Kidney capillary endothelial cell (primary cell): ENCODE data around the gene ADCK1.
A peak's percentile ranks its signal among the peaks of the same experiment; 100 is the strongest.
"Not testable (repeated sequence)": the region's sequence is repeated elsewhere in the genome, so short reads cannot be mapped to it uniquely, and the experiment has no call there.

Source experiments
- DNase-seq: peaks from one replicate; pipeline ENCODE4 v3.0.0-alpha.2; 2018; ENCODE audit warnings: low spot score

Gene ADCK1

DNA sequence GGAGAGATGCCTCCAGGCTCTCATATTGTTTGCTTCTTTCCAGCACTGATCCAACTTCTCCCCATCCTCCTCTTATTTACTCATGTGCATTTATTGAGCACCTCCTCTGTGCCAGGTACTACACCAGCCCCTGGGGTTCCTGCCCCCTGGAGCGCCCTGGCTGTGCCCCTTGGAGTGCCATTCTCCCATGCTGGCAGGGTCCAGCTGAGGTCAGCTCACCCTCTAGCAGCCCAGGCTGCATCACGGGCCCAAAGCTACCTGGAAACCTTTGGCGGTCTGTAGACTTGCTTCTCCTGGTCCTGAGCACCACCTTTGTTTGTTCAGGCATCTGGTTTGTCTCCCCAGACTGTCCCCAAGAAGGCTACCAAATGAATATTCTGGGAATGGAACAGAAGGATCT lies 67.0 kb downstream of the ADCK1 start:
- no peak for DNase-seq

DNA sequence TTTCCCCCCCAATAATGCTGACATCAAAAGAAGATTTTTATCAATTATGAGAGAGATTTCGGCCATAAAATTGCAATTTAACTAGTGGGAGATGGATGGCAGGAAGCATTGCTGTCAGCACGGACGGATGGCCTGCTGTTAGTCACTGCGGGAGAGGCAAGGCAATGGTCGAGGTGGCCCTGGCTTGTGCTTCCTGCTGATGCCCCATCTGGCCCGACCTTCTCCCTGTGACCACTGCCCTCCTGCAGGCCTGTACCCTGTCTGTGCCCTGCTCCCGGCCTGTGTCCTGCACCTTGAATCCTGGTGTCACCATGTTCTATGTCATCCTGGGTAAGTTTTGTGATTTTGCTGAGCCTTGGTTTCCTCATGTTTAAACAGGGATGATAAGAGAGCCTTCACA lies 67.6 kb downstream of the ADCK1 start:
- DNase-seq, result no peak

DNA sequence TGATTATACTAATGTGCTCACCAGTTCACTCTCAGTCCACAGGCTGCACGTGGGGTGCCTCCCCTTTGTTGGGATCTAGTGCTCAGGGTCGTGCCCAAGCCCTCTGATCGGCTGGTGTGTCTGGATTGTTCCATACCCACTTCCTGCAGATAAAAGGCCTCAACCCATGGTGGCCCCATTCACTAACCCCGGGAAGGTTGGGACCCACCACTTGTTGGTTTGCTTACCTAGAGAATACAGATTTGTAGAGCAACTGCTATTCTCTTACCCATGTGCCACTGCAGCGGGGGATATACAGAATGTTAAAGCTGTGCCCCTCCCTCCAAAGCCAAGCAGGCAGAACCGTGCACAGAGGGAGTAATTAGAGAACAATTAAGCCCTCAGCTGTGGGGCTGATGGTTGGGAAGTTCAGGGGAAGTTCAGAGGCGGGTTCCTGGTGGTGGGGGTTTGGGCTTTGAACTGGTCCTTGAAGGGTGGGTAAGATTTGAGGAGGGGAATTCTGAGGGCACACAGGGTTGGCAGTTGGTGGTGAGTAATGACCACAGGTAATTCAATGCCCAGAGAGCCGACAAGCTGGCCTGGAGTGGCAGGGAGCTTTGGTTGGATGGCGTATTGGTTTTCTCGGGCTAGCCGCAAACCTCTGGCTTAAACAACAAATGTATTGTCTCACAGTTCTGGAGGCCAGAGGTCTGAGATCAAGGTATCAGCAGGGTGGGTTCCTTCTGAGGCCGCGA lies 68.8 kb downstream of the ADCK1 start:
- no peak for DNase-seq

DNA sequence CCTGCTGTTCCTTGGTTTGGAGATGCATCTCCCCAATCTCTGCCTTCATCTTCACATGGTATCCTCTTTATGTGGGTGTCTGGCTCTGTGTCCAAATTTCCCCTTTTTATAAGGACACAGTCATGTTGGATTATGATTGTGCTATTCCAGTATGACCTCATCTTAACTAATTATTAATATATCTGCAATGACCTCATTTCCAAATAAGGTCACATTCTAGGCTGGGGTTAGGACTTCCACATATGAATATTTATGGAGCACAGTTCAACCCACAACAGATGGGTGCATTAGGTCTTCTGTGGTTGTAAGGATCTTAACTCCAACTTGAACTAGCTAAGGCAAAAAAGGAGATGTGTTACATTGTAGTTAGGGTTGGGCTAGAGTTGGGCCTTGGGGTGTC lies 69.4 kb downstream of the ADCK1 start:
- no peak for DNase-seq

DNA sequence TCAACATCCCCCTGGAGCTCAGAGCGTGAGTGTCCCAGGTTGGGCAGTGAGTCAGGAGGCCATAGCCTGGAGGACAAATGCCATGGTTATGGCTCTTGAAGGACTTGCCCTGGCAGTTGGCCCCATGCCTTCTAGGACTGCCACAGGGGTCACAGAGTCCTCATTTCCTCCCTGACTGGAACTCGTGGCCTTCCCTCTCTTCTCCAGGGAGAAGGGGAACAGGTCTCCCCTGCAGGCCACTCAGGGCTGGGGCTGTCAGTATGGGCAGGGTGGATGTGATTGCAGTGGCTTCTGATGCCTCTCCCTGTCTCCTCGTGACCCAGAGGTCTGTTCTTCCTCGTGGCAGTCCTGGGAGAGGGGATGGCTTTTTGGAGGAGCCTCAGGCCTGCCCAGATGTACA lies 70.7 kb downstream of the ADCK1 start:
- no peak for DNase-seq

DNA sequence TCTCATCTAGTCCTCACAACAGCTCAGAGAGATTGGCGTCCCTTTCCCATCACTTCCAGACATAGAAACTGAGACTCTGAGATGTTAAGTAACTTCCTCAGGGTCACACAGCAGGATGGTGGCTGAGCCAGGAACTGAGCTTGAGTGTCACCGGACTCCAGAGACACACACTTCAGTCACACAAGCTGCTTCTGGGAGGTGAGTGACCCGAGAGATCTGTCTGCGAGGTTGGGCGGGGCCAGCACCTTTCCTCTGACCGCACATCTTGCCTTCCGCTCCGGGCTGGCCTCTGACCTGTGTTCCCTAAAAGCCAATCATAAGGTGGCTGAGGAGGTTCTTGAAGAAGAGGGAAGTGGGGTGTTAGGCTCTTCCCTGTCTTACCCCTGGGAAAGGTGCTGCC lies 72.2 kb downstream of the ADCK1 start:
- no peak for DNase-seq

DNA sequence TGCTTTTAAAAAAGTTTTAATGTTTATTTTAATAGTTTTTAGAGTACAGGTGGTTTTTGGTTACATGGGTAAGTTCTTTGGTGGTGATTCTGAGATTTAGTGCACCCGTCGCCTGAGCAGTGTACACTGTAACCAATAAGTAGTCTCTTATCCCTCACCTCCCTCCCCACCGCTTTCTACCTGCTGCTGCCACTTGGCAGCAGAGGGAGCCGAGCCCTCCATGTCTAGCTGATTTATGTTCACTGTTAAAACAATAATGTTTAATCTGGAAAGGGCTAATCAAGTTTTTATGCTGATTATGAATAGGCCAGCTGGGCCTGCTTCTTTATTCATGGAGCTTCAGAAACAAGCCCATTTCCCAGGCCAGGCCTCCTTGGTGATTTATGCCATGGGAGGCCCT lies 73.1 kb downstream of the ADCK1 start:
- no peak for DNase-seq

DNA sequence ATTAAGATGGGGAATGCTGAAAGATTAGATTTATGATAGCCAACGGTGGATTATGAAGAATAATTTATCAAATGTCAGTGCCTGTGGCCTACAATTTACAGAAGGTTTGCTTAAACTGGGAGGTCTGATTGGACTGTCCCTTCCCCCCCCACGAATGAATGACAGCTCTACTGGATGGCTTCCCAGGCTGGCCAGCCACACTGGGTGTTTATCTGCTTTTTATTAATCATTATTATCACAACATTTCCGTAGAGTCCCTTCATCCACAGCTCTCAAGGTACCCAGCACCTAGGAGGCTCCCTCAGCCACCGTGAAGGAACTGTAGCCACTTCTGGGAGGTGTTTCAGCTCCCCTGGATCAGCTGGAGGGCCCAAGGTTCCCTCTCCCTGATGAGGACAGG lies 78.9 kb downstream of the ADCK1 start:
- no peak for DNase-seq

DNA sequence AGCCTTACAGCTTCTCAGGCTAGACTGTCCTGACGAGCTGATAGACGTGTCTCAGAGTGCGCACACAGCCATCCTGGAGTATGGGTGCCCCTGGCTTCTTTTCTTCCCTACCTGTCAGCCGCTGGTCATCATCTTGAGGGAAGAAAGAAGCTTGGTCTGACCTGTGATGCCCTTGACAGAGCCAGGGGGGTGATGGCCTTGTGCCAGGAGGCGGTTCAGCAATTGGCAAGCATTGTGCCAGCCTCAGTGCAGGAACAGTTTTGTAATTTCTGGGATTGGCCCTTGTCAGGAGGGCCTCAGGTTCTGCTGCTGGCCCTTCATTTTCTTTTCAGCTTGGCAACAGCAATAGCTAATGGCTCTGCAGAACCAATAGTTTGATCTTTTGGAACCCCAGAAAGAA lies 80.1 kb downstream of the ADCK1 start:
- DNase-seq, result no peak

DNA sequence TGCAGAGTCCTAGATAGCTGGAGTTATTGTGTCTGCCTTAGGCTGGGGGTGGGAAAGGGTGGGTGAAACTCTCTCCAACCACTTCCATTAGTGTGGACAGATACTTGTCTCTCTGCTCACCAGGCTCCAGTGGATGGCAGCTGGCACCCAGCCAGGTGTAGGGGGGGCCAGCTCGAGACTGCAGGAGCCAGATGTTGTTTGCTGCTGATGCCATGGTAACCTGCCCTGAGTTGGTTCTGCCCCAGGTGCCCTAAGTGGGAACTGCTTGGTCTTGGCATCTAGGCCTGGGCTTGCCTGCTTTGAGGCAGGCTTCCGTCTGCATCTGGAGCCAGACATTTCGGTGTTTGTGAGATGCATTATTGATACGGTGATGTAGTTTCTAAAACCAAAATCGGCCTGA lies 82.2 kb downstream of the ADCK1 start:
- no peak for DNase-seq

DNA sequence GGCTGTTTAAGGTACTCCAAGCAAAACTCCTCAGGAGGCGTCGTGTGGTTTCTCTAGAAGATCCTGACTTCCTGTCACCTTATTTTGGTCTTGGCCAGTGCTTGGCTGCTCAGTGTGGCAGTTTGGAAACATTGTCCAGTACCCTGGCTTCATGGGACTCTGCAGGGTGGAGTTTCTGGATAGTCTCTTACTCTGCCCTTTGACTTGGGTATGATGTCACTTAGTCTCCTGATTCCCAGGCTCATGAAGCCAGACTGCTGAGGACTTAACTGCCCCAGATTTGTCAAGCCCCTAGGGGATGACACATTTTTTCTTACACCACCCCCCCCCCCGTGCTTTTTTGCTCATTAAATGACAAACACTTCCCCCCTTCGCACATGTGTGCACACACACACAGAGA lies 82.7 kb downstream of the ADCK1 start:
- no peak for DNase-seq

DNA sequence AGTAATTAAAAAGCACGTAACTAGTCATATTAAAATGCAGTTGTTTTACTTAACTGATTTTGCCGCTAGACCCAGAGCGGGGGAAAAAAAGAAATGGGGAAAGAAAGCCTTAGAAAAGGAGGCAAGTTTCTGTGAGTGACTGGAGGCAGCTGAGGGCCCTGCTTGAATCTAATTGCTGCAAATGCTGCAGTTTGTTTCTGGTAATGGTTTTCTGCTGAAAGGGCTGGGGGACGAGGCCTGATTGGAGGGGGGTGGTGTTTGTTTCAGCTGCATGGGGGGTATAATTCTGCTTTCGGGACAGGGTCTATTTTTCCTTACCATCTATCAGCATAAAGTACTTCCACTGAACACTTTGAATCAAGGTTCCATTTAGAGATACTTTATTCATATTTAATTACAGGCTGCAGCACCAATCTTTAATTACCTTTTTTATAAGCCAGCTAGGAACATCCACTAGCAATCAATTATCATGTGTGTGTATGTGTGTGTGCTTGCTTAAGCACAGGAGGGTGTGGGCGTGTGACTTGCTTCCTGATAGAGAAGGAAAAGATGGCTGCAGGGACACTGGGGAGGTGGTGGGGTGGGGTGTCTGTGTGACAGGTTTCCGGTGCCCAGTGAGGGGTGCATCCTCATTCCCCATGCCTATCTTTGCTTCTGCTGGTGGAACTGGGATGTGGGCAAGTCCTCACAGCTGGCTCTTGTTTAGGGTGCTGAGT lies 83.4 kb downstream of the ADCK1 start:
- DNase-seq, result no peak

DNA sequence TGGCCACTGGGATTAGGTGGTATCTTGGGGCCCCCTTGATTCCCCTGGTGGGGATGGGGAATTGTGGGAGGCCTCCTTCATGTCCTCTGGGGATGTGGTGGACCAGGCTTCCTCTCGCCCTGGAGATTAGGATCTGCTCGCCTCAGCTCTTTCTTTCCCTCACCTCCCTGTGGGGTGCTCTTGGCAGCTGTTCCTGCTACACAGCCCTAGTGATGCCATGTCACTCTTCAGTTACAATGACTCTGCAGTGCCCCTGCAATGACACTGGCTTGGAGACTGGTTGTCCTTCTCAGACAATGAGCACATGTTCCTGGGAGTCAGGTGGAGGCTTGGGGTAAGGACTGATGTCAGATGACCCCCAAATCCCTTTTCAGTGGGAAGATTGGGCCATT lies 83.9 kb downstream of the ADCK1 start:
- DNase-seq, result no peak

DNA sequence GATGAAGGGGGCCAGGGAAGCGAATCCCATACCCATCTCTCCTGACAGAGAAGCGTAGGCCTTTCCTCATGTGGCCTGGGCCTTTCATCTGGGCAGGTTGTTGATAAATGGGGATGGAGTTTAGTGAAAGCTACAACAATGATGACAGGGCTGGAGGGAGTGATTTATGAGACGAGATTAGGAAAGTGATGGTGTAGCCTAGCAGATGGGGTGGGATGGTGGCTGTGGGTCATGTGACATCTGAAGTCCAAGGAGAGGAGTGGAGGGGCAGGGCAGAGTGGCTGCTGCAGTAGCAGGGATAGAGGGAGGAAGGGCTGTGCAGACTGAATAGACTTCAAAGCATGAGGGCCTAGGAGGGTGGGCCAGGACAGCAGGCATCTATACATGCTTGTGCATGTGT lies 85.5 kb downstream of the ADCK1 start:
- no peak for DNase-seq

DNA sequence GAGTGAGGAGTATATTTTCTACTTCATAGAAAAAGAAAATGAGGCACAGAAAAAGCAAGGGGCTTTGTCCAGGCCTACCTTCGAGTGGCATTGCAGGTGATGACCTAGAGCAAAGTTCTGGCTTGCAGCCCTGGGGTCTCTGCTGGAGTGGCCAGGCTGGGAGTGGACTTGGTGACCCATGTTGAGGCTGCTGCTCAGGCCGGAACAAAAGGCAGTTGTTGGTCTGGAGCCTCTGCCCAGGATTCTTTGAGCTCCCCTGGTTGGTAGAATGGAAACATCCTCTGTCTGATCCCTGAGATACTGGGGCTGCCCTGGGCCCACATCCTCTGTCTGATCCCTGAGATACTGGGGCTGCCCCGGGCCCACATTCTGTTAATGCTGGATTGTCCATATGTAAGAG lies 86.1 kb downstream of the ADCK1 start:
- DNase-seq, result no peak

DNA sequence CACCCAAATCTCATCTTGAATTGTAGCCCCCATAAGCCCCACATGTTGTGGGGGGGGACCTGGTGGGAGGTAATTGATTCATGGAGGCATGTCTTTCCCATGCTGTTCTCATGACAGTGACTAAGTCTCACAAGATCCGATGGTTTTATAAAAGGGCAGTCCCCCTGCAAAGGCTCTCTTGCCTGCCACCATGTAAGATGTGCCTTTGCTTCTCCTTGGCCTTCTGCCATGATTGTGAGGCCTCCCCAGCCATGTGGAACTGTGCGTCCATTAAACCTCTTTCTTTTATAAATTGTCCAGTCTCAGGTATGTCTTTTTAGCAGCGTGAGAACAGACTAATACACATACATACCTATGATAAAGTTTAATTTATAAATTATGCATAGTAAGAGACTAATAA lies 89.0 kb downstream of the ADCK1 start:
- not testable (repeated sequence) for DNase-seq

DNA sequence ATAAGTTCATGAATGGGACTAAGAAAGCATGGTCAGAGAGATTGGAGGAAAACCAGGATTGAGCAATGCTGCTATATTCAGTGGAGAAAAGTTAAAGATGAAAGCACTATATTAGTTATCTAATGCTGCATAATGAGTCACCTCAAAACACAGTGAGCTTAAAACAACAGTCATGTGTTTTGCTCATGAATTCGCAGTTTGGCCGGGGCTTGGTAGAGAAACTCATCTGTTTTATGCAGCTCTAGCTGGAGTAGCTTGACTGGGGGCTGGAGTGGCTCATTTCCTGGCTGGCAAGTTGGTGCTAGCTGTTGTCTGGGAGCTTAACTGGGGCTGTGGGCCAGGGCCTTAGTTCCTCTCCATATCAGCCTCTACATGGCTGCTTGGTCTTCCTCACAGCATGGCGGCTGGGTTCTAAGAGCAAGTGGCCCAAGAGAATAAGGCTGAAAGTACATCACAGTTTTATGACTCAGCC lies 90.1 kb downstream of the ADCK1 start:
- no peak for DNase-seq

DNA sequence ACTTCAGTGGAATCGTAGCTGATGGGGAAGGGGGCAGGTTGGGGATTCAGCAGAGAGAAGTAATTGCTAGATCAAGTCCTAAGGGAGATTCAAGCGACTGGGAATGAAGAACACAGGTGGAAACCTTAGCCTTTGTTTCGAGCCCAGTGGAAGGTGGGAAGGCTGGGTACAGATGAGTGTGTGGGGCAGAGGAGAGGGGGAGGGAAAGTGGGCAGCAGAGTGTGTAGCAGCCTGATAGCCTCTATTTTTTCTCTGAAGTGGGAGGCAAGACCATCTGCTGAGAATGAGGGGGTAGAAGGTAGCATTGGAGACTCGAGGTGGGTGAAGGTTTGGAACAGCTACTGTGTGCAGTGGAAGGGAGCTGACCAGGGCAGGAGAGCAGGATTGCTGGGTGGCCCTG lies 91.0 kb downstream of the ADCK1 start:
- DNase-seq, result no peak

DNA sequence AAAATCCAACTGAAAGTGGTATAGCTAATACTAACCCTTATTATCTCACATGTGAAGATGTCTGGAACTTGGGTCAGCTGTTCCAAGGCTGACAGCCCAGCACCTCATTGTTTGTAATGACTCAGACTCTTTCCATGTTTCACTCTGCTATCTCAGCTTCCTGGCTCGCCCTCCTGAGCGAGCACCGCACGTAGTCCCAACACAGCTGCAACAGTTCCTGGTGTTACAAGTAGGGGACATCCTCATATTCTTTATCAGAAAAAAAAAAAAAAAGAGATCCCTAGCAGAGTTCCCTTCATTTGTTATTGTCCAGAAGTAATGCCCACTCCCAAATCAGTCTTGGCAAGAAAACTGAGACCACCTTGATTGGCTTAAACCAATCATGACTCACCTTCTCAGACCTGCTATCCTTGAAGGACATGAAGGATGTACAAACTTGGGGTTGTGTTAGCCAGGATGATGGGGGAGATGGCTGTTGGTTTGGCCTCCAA lies 92.5 kb downstream of the ADCK1 start:
- peak; percentile 11 for DNase-seq

DNA sequence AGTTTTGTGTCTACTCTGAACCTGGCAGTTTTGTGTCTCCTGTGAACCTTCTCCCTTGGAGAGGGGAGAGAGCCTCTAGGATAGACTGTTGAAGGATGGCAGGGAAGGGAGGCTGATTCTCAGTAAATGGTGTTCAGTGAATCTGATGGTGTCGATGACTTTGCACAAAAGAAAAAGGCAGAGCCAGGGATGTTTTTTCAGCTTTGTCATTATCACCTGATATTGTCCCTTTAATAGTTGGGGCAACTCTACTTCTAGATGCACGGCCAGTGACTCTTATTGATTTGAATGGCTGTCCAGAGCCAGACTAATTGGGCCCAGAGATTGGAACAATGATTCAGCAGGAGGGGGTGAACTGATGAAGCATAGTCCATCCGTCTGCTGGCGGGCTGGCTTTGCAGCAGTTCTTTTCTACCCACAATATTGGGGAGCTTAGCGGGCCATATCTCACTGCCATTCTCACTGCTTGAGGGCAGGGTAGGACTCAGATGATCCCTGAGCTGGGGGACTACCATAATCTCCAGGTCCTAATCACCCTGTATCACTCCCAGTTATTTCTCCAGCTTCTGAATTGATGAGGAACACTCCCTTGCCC lies 93.1 kb downstream of the ADCK1 start:
- no peak for DNase-seq

DNA sequence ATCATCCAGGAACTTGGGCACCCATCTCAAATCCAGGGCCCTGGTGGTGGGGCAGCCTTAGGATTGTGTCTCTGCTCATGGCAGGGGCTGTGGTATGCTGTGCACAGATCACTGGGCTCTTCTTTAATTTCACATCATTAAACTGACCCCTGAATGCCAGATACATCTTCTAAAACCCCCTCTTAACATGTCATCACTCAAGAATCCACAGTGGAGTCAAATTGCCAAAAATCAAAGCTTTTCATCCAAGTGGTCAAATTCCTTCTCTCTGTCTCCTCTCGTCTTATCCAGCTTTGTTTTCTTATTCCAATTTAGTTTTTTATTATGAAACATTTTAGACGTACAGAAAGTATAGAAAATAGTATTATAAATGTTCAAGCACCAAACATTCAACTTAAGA lies 97.5 kb downstream of the ADCK1 start:
- DNase-seq, result no peak

DNA sequence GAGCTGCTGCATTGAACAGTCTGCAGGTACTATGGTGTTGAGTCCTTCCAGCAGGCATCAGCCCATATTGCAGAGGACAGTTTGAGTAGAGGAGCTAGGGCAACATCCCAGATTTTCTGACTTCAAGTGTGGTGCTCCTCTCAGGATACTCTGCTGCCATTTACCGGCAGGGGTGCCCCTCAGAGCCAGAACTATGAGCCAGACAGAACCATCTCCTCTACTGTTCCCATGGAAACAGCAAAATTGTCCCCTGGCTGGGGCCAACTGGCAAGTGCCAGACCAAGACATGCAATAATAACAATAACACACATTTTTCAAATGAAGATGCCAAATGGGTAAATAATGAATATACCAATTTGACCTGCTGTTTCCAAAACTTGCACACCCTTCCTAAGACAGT lies 102.9 kb downstream of the ADCK1 start:
- no peak for DNase-seq

DNA sequence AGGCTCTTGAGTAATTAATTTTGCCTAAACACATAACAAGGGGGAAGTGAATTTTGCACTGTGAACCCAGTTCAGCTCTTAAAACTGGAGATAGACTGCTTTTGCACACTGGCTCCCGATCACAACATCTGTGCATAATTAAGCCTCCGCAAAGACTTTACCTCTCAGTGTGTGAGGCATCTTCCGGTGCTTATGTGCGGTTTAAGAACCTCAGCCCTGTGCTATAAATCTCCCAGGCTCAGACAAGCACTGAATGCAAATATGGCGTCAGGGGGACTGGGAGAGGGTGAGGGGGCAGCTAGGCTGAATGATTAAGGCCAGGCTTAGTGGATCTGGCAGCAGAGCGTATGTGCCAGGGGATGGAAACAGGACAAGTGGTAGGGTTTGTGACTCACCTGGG lies 103.3 kb downstream of the ADCK1 start:
- DNase-seq, result no peak
